ENCODE data around the gene CALML3.

The CALML3 gene

GRCh38 chr10:5530846-5531557 lies 6.2 kb downstream of the CALML3 start:
- H3K9me3 ChIP-seq (ENCODE audit: control insufficient read depth, low read length): no peaks in the 10 kb centered on the region
- H3K27me3 ChIP-seq (ENCODE audit: control insufficient read depth in 1 of 2, insufficient read depth in 1 of 2, low read length in 2 of 2): peaks cover 0 to 17% of the 10 kb centered on the region in 2 experiments
- H3K4me3 ChIP-seq (ENCODE audit: insufficient read depth in 1 of 2, low read depth in 1 of 2, low read length in 2 of 2): no peak overlapping the region
- H4K8ac ChIP-seq (ENCODE audit: low read length): no peak overlapping the region
- no peak for DNase-seq
- H3K36me3 ChIP-seq (ENCODE audit: control insufficient read depth in 1 of 2, insufficient read depth in 2 of 2, low read depth in 1 of 2, low read length in 2 of 2): no peaks in the 10 kb centered on the region
- H2BK120ac ChIP-seq (ENCODE audit: low read depth, low read length): no peak overlapping the region
- H3K79me1 ChIP-seq (replicated peaks; ENCODE audit: low read length, poor library complexity, severe bottlenecking): no peaks in the 10 kb centered on the region
- no peaks in the 10 kb centered on the region for H3K4me1 ChIP-seq (ENCODE audit: control insufficient read depth, insufficient read depth, low read depth, low read length)
- H2BK5ac ChIP-seq (ENCODE audit: low read depth, low read length, poor library complexity, severe bottlenecking): no peak overlapping the region
- no peak overlapping the region for H3K18ac ChIP-seq (ENCODE audit: low read depth in 1 of 2, low read length in 2 of 2)
- no peak overlapping the region for H3K4me2 ChIP-seq (ENCODE audit: low read length, poor library complexity, severe bottlenecking)
- WGBS: 94% methylated on average over 16 of the region's 16 CpGs
- H3K4ac ChIP-seq (ENCODE audit: low read depth in 1 of 2, low read length in 2 of 2): no peak overlapping the region
- H3K14ac ChIP-seq (ENCODE audit: low read length in 2 of 2): no peak overlapping the region
- H3K9ac ChIP-seq (ENCODE audit: low read length): no peak overlapping the region
- H2AK5ac ChIP-seq (ENCODE audit: low read length, severe bottlenecking): no peak overlapping the region
- no peak overlapping the region for H2AFZ ChIP-seq (ENCODE audit: low read depth, low read length)
- no peak overlapping the region for H3K23ac ChIP-seq (ENCODE audit: low read length in 2 of 2)
- no peak overlapping the region for H2BK12ac ChIP-seq (ENCODE audit: low read length in 2 of 2)
- H4K91ac ChIP-seq (ENCODE audit: low read length): no peak overlapping the region
- no peak overlapping the region for H2BK15ac ChIP-seq (ENCODE audit: low read depth, poor library complexity, severe bottlenecking)
- H3K27ac ChIP-seq (ENCODE audit: low read length, poor library complexity, severe bottlenecking): no peak overlapping the region

GRCh38 chr10:5531558-5532306 lies 7.0 kb downstream of the CALML3 start:
- Histone ChIP-seq H2BK120ac (ENCODE audit: low read depth, low read length) (no peak overlapping the region), H3K4ac (ENCODE audit: low read depth in 1 of 2, low read length in 2 of 2) (no peak overlapping the region), H3K4me1 (ENCODE audit: control insufficient read depth, insufficient read depth, low read depth, low read length) (no peaks in the 10 kb centered on the region), H3K18ac (ENCODE audit: low read depth in 1 of 2, low read length in 2 of 2) (no peak overlapping the region), H2BK15ac (ENCODE audit: low read depth, poor library complexity, severe bottlenecking) (no peak overlapping the region), H3K36me3 (ENCODE audit: control insufficient read depth in 1 of 2, insufficient read depth in 2 of 2, low read depth in 1 of 2, low read length in 2 of 2) (no peaks in the 10 kb centered on the region), H2BK5ac (ENCODE audit: low read depth, low read length, poor library complexity, severe bottlenecking) (no peak overlapping the region), H3K9ac (ENCODE audit: low read length) (no peak overlapping the region), H2AK5ac (ENCODE audit: low read length, severe bottlenecking) (no peak overlapping the region), H4K91ac (ENCODE audit: low read length) (no peak overlapping the region), H4K8ac (ENCODE audit: low read length) (no peak overlapping the region), H3K4me2 (ENCODE audit: low read length, poor library complexity, severe bottlenecking) (no peak overlapping the region), H3K27ac (ENCODE audit: low read length, poor library complexity, severe bottlenecking) (no peak overlapping the region), H3K4me3 (ENCODE audit: insufficient read depth in 1 of 2, low read depth in 1 of 2, low read length in 2 of 2) (no peak overlapping the region), H2BK12ac (ENCODE audit: low read length in 2 of 2) (no peak overlapping the region), H3K9me3 (ENCODE audit: control insufficient read depth, low read length) (no peaks in the 10 kb centered on the region), H2AFZ (ENCODE audit: low read depth, low read length) (no peak overlapping the region), H3K27me3 (ENCODE audit: control insufficient read depth in 1 of 2, insufficient read depth in 1 of 2, low read length in 2 of 2) (peaks cover 0 to 17% of the 10 kb centered on the region in 2 experiments), H3K14ac (ENCODE audit: low read length in 2 of 2) (no peak overlapping the region), H3K79me1 (replicated peaks; ENCODE audit: low read length, poor library complexity, severe bottlenecking) (no peaks in the 10 kb centered on the region), H3K23ac (ENCODE audit: low read length in 2 of 2) (no peak overlapping the region)
- WGBS: 88% methylated on average over 10 of the region's 10 CpGs
- no peak for DNase-seq

- no peak overlapping the region for H2BK120ac ChIP-seq (ENCODE audit: low read depth, low read length)
- no peak overlapping the region for H3K18ac ChIP-seq (ENCODE audit: low read depth in 1 of 2, low read length in 2 of 2)
- no peak for DNase-seq
- no peak overlapping the region for H3K4me3 ChIP-seq (ENCODE audit: insufficient read depth in 1 of 2, low read depth in 1 of 2, low read length in 2 of 2)
- 94% methylated on average over 10 of the region's 10 CpGs for WGBS
- no peaks in the 10 kb centered on the region for H3K79me1 ChIP-seq (replicated peaks; ENCODE audit: low read length, poor library complexity, severe bottlenecking)
- no peaks in the 10 kb centered on the region for H3K4me1 ChIP-seq (ENCODE audit: control insufficient read depth, insufficient read depth, low read depth, low read length)
- no peak overlapping the region for H2AFZ ChIP-seq (ENCODE audit: low read depth, low read length)
- H3K23ac ChIP-seq (ENCODE audit: low read length in 2 of 2): no peak overlapping the region
- H4K91ac ChIP-seq (ENCODE audit: low read length): no peak overlapping the region
- no peak overlapping the region for H2BK12ac ChIP-seq (ENCODE audit: low read length in 2 of 2)
- no peak overlapping the region for H3K4ac ChIP-seq (ENCODE audit: low read depth in 1 of 2, low read length in 2 of 2)
- no peak overlapping the region for H3K9ac ChIP-seq (ENCODE audit: low read length)
- H2BK15ac ChIP-seq (ENCODE audit: low read depth, poor library complexity, severe bottlenecking): no peak overlapping the region
- no peak overlapping the region for H2BK5ac ChIP-seq (ENCODE audit: low read depth, low read length, poor library complexity, severe bottlenecking)
- H3K9me3 ChIP-seq (ENCODE audit: control insufficient read depth, low read length): no peaks in the 10 kb centered on the region
- H3K14ac ChIP-seq (ENCODE audit: low read length in 2 of 2): no peak overlapping the region
- H3K4me2 ChIP-seq (ENCODE audit: low read length, poor library complexity, severe bottlenecking): no peak overlapping the region
- H3K27me3 ChIP-seq (ENCODE audit: control insufficient read depth in 1 of 2, insufficient read depth in 1 of 2, low read length in 2 of 2): peaks cover 0 to 12% of the 10 kb centered on the region in 2 experiments
- no peak overlapping the region for H4K8ac ChIP-seq (ENCODE audit: low read length)
- H3K36me3 ChIP-seq (ENCODE audit: control insufficient read depth in 1 of 2, insufficient read depth in 2 of 2, low read depth in 1 of 2, low read length in 2 of 2): no peaks in the 10 kb centered on the region
- no peak overlapping the region for H2AK5ac ChIP-seq (ENCODE audit: low read length, severe bottlenecking)
- no peak overlapping the region for H3K27ac ChIP-seq (ENCODE audit: low read length, poor library complexity, severe bottlenecking)
These were observed 7.5 kb downstream of the CALML3 start for GRCh38 chr10:5532307-5532605.

GRCh38 chr10:5532618-5533097 lies 7.9 kb downstream of the CALML3 start:
- Histone ChIP-seq H4K8ac (ENCODE audit: low read length) (no peak overlapping the region), H3K14ac (ENCODE audit: low read length in 2 of 2) (no peak overlapping the region), H2AFZ (ENCODE audit: low read depth, low read length) (no peak overlapping the region), H2BK5ac (ENCODE audit: low read depth, low read length, poor library complexity, severe bottlenecking) (no peak overlapping the region), H2BK12ac (ENCODE audit: low read length in 2 of 2) (no peak overlapping the region), H3K9me3 (ENCODE audit: control insufficient read depth, low read length) (no peaks in the 10 kb centered on the region), H3K27me3 (ENCODE audit: control insufficient read depth in 1 of 2, insufficient read depth in 1 of 2, low read length in 2 of 2) (peaks cover 0 to 8% of the 10 kb centered on the region in 2 experiments), H3K4ac (ENCODE audit: low read depth in 1 of 2, low read length in 2 of 2) (no peak overlapping the region), H3K18ac (ENCODE audit: low read depth in 1 of 2, low read length in 2 of 2) (no peak overlapping the region), H3K79me1 (replicated peaks; ENCODE audit: low read length, poor library complexity, severe bottlenecking) (no peaks in the 10 kb centered on the region), H4K91ac (ENCODE audit: low read length) (peak overlapping the region; percentile 28), H3K4me3 (ENCODE audit: insufficient read depth in 1 of 2, low read depth in 1 of 2, low read length in 2 of 2) (no peak overlapping the region), H2AK5ac (ENCODE audit: low read length, severe bottlenecking) (no peak overlapping the region), H3K4me2 (ENCODE audit: low read length, poor library complexity, severe bottlenecking) (no peak overlapping the region), H3K9ac (ENCODE audit: low read length) (no peak overlapping the region), H3K27ac (ENCODE audit: low read length, poor library complexity, severe bottlenecking) (no peak overlapping the region), H3K36me3 (ENCODE audit: control insufficient read depth in 1 of 2, insufficient read depth in 2 of 2, low read depth in 1 of 2, low read length in 2 of 2) (no peaks in the 10 kb centered on the region), H2BK15ac (ENCODE audit: low read depth, poor library complexity, severe bottlenecking) (no peak overlapping the region), H2BK120ac (ENCODE audit: low read depth, low read length) (no peak overlapping the region), H3K4me1 (ENCODE audit: control insufficient read depth, insufficient read depth, low read depth, low read length) (no peaks in the 10 kb centered on the region), H3K23ac (ENCODE audit: low read length in 2 of 2) (no peak overlapping the region)
- DNase-seq: no peak
- 90% methylated on average over 6 of the region's 6 CpGs for WGBS

Measured in mesenchymal stem cell (in vitro differentiated cells and primary cell).